HEK293T (cell line): ENCODE data around the gene SMAD6.

Experiments
- CTCF ChIA-PET: fragments of 350-600 bp; formaldehyde crosslinking; extraction: SDS; loops from one replicate; lab custom pipeline; 2021; ENCODE audit warnings: antibody characterized with exemption, inconsistent platforms; lab: Yijun Ruan, JAX
- POLR2A ChIA-PET: fragments of 350-600 bp; formaldehyde crosslinking; extraction: SDS; loops from one replicate; lab custom pipeline; 2020; ENCODE audit warnings: antibody characterized with exemption, inconsistent platforms; lab: Yijun Ruan, JAX
- DNase-seq: peaks from one replicate; pipeline ENCODE4 v3.0.0; 2012; ENCODE audit warnings: mixed read lengths; ENCODE audit errors: extremely low spot score
- ARNT ChIP-seq: fragments of 450-650 bp; IDR thresholded peaks from 2 replicates; pipeline ENCODE4 v1.6.1; 2017; ENCODE audit warnings: mild to moderate bottlenecking
- BHLHE40 ChIP-seq: fragments of 450-650 bp; IDR thresholded peaks from 2 replicates; pipeline ENCODE4 v1.6.1; 2016; ENCODE audit warnings: mild to moderate bottlenecking, moderate library complexity, borderline replicate concordance
- CTBP1 ChIP-seq: fragments of 450-650 bp; IDR thresholded peaks from 2 replicates; pipeline ENCODE4 v1.6.1; 2016; ENCODE audit warnings: borderline replicate concordance
- ELF4 ChIP-seq: fragments of 450-650 bp; IDR thresholded peaks from 2 replicates; pipeline ENCODE4 v1.6.1; 2017; ENCODE audit warnings: antibody characterized with exemption
- FOXA1 ChIP-seq: fragments of 450-650 bp; IDR thresholded peaks from 2 replicates; pipeline ENCODE4 v1.6.1; 2016; ENCODE audit warnings: mild to moderate bottlenecking
- FOXK2 ChIP-seq: fragments of 450-650 bp; IDR thresholded peaks from 2 replicates; pipeline ENCODE4 v1.6.1; 2016; ENCODE audit warnings: mild to moderate bottlenecking
- FOXM1 ChIP-seq: fragments of 450-650 bp; IDR thresholded peaks from 2 replicates; pipeline ENCODE4 v1.6.1; 2017; ENCODE audit warnings: mild to moderate bottlenecking, borderline replicate concordance
- HDGF ChIP-seq: fragments of 450-650 bp; IDR thresholded peaks from 2 replicates; pipeline ENCODE4 v1.6.1; 2017; ENCODE audit warnings: antibody characterized with exemption, borderline replicate concordance
- L3MBTL2 ChIP-seq: fragments of 450-650 bp; conservative IDR thresholded peaks from 2 replicates; pipeline ENCODE4 v1.6.1; 2016; ENCODE audit warnings: mild to moderate bottlenecking
- LEF1 ChIP-seq: fragments of 450-650 bp; IDR thresholded peaks from 2 replicates; pipeline ENCODE4 v1.6.1; 2017; ENCODE audit warnings: mild to moderate bottlenecking, borderline replicate concordance
- NFRKB ChIP-seq: fragments of 450-650 bp; IDR thresholded peaks from 2 replicates; pipeline ENCODE4 v1.6.1; 2016; ENCODE audit warnings: mild to moderate bottlenecking, moderate library complexity
- SP1 ChIP-seq: fragments of 450-650 bp; IDR thresholded peaks from 2 replicates; pipeline ENCODE4 v1.6.1; 2017
- SUZ12 ChIP-seq: fragments of 450-650 bp; IDR thresholded peaks from 2 replicates; pipeline ENCODE4 v1.6.1; 2016; ENCODE audit warnings: mild to moderate bottlenecking
- TARDBP ChIP-seq: fragments of 450-650 bp; IDR thresholded peaks from 2 replicates; pipeline ENCODE4 v1.6.1; 2016
- ZNF384 ChIP-seq: fragments of 450-650 bp; IDR thresholded peaks from 2 replicates; pipeline ENCODE4 v1.6.1; 2016
- TF ChIP-seq, protein P1 (sequence below): fragments of 450-650 bp; IDR thresholded peaks from 2 replicates; pipeline ENCODE4 v1.6.1; 2016

The SMAD6 gene

DNA sequence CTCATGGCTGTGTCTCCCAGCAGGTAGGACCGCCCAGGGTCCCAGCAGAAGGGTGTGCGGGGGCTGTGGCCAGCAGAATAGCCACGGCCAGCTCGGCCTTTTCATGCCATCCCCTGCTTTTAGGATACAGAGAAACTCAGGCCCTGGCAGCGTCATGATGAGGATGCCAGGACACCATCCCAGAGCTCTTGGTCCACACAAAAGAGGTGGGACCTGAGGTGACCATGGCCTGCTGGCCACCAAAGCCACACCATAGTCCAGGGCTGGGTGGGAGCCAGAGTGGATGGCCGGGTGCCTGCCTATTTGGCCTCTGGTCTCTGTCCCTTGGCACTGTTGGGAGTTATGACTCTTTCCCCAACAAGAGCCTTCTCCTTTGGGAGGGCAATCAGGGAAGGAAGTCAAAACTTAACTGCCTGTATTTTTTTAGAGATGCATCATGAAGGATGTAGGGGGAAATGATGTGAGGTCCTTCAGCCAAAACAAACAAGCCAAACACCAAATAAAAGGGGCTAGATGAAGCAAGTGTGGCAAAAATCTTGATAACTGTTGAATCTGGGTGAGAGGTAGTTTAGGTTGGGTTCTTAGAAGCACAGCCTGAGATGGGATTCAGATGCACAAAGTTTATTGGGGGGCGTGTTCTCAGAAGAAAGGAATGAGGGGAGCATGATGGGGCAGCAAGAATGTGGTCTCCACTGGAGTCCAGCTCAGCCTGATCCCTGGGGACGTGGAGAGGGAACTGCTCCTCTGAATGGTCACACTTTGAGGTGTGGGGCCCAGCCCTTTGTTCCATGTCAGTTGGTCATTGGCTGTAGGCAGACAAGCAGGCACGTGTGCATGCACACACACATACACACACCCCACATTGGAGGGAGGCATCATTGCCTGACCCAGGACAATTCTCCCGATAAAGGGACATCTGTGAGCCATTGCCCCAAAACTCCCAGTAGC is 33.2 kb downstream of the SMAD6 start:
- ChIA-PET CTCF (interaction anchor here (0.9 kb wide), 1 partner anchor 118 kb away, joined by 3 read pairs; no protein-coding TSS in a partner anchor), POLR2A (interaction anchor here (0.8 kb wide), 1 partner anchor 16 kb away, joined by 3 read pairs; no protein-coding TSS in a partner anchor)
- no peak for DNase-seq
- TF ChIP-seq ELF4 (no peak), ZNF384 (no peak), ARNT (no peak), SP1 (no peak), TARDBP (no peak), FOXA1 (no peak), BHLHE40 (no peak), LEF1 (no peak), CTBP1 (no peak), SUZ12 (no peak), HDGF (no peak), L3MBTL2 (no peak), FOXK2 (no peak)
- TF ChIP-seq, protein P1, sequence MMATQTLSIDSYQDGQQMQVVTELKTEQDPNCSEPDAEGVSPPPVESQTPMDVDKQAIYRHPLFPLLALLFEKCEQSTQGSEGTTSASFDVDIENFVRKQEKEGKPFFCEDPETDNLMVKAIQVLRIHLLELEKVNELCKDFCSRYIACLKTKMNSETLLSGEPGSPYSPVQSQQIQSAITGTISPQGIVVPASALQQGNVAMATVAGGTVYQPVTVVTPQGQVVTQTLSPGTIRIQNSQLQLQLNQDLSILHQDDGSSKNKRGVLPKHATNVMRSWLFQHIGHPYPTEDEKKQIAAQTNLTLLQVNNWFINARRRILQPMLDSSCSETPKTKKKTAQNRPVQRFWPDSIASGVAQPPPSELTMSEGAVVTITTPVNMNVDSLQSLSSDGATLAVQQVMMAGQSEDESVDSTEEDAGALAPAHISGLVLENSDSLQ = no peak

DNA sequence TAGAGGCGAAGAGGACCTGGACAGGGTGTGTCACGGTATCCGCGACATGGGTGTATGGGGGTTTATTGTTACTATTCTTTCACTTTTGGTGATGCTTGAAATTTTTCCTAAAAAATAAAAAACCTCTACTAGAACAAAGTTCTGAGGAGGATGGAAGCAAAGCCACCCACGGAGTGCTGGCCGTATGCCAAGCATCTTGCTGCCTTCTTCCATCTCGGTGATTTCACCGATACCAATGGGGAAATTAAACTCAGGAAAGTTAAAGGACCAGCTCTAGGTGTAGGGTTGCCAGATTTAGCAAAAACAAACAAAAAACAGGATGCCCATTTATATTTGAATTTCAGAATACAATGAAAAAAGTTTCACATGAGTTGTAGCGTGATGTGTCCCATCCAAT is 33.9 kb downstream of the SMAD6 start:
- ChIA-PET CTCF (interaction anchor here (0.7 kb wide), 1 partner anchor 12 kb away, joined by 3 read pairs; no protein-coding TSS in a partner anchor), POLR2A (no interaction called here)
- no peak for DNase-seq
- no peak for TF ChIP-seq BHLHE40
- TF ChIP-seq NFRKB = no peak
- no peak for TF ChIP-seq ARNT
- no peak for TF ChIP-seq FOXM1
- no peak for TF ChIP-seq CTBP1

DNA sequence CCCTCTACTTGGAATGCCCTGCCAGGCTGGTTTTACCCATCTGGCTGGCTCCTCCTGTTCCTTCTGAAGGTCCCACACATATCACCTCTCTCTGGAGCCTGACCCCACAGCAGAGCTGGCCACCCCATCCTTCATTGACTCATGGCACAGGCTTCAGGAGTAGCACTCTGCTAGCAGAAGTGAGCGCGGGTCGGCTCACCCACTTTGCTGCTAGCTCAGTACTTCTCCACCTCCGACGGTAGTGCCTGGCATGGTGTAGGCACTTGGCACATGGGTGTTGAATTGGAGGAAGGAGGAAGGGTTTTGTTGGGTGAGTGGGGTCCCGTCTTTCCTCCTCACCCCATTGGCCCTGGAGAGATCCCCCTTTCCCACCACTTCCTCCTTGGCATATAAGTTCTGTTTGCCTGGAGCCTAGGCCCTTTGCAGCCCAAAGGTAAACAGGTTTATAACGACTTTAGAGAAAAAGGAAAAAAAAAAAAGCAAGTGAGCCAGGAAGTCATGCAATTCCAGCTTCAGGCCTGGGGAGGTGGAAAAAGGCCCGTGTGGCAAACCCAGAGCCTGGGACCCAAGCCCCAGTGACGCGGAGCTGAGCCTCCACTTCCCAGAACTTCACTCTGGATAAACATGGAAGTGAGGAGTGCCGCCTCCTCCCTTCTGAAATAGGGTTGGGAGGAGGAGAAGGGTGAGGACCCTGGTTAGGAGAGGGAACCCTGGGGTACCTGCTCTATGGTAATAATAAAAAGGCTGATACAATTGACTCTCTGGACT is 35.4 kb downstream of the SMAD6 start:
- ChIA-PET CTCF (no interaction called here), POLR2A (no interaction called here)
- DNase-seq = no peak
- TF ChIP-seq TARDBP (no peak), ELF4 (no peak), ZNF384 (no peak), FOXK2 (no peak), FOXA1 (no peak), ARNT (no peak), BHLHE40 (no peak), NFRKB (no peak)

DNA sequence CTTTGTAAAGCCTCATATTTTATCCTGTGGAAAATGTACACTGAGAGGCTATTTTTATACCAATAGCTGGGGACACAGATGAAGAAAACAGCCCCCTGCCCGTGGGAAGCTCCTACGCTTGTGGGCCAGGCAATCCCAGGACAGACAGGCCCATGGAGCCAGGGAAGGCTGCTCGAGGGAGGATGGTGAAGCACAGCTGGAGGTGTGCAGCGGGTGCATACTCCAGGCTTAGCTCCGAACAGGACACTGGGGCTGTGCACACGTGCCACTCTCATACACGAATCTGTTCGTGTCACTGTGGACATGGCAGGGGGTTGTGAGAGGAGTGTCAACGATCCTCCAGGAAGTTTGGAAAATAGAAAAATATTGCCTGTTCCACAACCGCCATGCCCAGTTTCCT is 36.1 kb downstream of the SMAD6 start:
- POLR2A ChIA-PET = no interaction called here
- no peak for DNase-seq
- CTCF ChIA-PET = no interaction called here
- TF ChIP-seq ELF4 (no peak), ARNT (no peak), ZNF384 (no peak), NFRKB (no peak), FOXM1 (no peak)
- TF ChIP-seq, protein P1 = no peak

DNA sequence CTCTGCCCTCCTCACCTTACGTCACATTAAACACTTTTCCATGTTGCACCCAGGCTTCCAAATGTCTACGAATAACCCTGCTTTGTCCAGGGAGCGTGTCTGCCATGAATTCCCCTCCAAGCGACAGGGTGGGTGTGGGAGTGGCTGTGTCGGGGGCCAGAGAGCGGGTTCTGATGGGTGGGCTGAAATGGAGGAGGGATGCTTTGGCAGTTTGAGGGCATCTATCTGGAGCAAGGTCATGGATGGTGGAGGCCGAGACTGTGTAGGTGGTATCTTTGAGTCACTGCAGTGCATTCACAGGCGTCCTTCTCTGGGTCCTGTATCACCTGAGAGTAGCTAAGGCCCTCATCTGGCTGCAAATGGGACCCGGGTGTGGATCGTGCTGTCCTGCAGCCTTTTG is 36.6 kb downstream of the SMAD6 start:
- DNase-seq = no peak
- POLR2A ChIA-PET = no interaction called here
- TF ChIP-seq, protein P1 = no peak
- TF ChIP-seq ELF4 = no peak
- no peak for TF ChIP-seq L3MBTL2
- TF ChIP-seq BHLHE40 = no peak
- TF ChIP-seq CTBP1 = no peak
- TF ChIP-seq HDGF = no peak
- no peak for TF ChIP-seq FOXM1
- no peak for TF ChIP-seq TARDBP
- no peak for TF ChIP-seq FOXA1
- TF ChIP-seq FOXK2 = no peak
- no peak for TF ChIP-seq SUZ12
- no peak for TF ChIP-seq ZNF384
- no peak for TF ChIP-seq LEF1
- no peak for TF ChIP-seq NFRKB
- CTCF ChIA-PET = no interaction called here

DNA sequence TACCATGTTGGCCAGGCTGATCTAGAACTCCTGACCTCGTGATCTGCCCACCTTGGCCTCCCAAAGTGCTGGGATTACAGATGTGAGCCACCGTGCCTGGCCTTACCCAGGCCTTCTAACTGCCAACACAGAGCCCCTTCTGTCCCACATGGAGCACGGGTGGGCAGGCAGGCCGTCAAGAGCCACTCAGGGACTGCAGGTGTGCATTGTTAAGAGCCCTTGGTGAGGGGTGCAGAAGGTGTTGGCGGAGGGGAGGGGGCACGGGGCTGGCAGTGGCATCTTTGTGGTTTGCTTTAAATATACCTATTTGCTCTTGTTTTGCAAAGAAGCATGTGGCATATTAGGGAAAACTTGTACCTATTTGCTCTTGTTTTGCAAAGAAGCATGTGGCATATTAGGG is 37.3 kb downstream of the SMAD6 start:
- no peak for DNase-seq
- CTCF ChIA-PET = no interaction called here
- POLR2A ChIA-PET = no interaction called here
- no peak for TF ChIP-seq ELF4
- no peak for TF ChIP-seq HDGF
- no peak for TF ChIP-seq SUZ12
- no peak for TF ChIP-seq BHLHE40
